ENCODE measurements around the gene PARVA.
A peak's percentile ranks its signal among the peaks of the same experiment; 100 is the strongest.

DNA sequence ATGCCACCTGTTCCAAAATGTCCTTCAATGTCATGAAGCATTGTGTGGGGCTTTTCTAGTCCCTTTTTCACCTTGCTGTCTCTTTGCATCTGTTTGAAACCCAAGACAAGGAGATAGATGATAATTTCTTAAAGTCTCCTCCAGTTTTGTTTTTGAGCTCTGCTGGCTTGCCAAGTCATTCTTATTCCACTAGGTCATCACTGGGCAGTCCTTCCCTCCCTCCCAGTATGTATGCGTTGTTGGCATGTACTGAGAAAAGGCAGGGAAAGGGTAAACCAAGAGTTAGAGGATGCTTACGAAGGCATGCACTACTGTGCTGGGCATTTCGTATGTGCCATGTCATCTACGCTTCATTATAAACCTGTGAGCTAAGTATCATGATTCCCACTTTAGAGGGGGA is 78.6 kb downstream of the PARVA start:
- no peak for TF ChIP-seq POLR2A (IDR thresholded peaks at IDR 0.05; ENCODE audit: low read depth, low read length)
- TF ChIP-seq CTCF (conservative IDR thresholded peaks at IDR 0.05; ENCODE audit: low read depth, low read length), result no peak
- no peak for TF ChIP-seq RCOR1 (IDR thresholded peaks at IDR 0.05; ENCODE audit: insufficient replicate concordance, low read length)
- no peak for TF ChIP-seq CEBPB (IDR thresholded peaks at IDR 0.05; ENCODE audit: low read depth, low read length)
- peak; percentile 43; the same call in 1 of the 2 replicates for TF ChIP-seq MAZ (IDR thresholded peaks at IDR 0.05; ENCODE audit: borderline replicate concordance, low read depth, low read length)
- TF ChIP-seq RFX5 (IDR thresholded peaks at IDR 0.05; ENCODE audit: low read depth, low read length), result no peak
- TF ChIP-seq MAFK (IDR thresholded peaks at IDR 0.05; ENCODE audit: low read depth, low read length), result peak; percentile 21; the same call in 1 of the 2 replicates
- TF ChIP-seq RAD21 (IDR thresholded peaks at IDR 0.05; ENCODE audit: low read length), result no peak
- TF ChIP-seq BHLHE40 (IDR thresholded peaks at IDR 0.05; ENCODE audit: low read depth, low read length), result no peak
- TF ChIP-seq FOS (IDR thresholded peaks at IDR 0.05; ENCODE audit: low read depth, low read length), result no peak
- no peak for TF ChIP-seq ELK1 (IDR thresholded peaks at IDR 0.05; ENCODE audit: borderline replicate concordance, low read depth, low read length)
- TF ChIP-seq, protein P1, sequence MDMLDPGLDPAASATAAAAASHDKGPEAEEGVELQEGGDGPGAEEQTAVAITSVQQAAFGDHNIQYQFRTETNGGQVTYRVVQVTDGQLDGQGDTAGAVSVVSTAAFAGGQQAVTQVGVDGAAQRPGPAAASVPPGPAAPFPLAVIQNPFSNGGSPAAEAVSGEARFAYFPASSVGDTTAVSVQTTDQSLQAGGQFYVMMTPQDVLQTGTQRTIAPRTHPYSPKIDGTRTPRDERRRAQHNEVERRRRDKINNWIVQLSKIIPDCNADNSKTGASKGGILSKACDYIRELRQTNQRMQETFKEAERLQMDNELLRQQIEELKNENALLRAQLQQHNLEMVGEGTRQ (IDR thresholded peaks at IDR 0.05; ENCODE audit: low read depth, low read length), result no peak
- TF ChIP-seq MXI1 (IDR thresholded peaks at IDR 0.05; ENCODE audit: borderline replicate concordance, low read depth, low read length), result no peak
- TF ChIP-seq CHD1 (IDR thresholded peaks at IDR 0.05; ENCODE audit: low read depth, low read length), result no peak
